ENCODE results near the gene CT45A3.

DNA sequence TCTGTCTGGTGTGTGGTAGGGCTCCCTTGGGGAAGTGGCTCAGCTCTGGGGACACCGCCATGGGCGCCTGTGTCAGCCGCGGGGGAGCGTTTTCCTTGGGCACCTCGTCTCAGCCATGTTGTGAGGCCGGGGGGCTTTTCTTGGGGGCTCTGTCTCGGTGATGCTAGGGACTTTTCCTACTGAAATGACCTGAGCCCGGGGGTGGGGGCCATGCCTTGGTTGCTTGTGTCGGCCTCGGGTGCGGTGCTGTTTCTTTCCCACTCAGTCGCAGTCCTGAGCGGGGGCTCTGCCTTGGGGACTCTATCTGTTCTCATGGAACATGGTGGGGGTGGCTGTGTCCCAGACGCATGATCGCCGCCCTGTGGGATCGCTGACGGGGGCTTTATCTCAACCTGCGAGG, 54.2 kb downstream of the CT45A3 start:
- TF ChIP-seq, protein P1, sequence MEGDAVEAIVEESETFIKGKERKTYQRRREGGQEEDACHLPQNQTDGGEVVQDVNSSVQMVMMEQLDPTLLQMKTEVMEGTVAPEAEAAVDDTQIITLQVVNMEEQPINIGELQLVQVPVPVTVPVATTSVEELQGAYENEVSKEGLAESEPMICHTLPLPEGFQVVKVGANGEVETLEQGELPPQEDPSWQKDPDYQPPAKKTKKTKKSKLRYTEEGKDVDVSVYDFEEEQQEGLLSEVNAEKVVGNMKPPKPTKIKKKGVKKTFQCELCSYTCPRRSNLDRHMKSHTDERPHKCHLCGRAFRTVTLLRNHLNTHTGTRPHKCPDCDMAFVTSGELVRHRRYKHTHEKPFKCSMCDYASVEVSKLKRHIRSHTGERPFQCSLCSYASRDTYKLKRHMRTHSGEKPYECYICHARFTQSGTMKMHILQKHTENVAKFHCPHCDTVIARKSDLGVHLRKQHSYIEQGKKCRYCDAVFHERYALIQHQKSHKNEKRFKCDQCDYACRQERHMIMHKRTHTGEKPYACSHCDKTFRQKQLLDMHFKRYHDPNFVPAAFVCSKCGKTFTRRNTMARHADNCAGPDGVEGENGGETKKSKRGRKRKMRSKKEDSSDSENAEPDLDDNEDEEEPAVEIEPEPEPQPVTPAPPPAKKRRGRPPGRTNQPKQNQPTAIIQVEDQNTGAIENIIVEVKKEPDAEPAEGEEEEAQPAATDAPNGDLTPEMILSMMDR (conservative IDR thresholded peaks at IDR 0.05; ENCODE audit: low read length): no peak
- no peak for TF ChIP-seq EZH2phosphoT487 (IDR thresholded peaks at IDR 0.05; ENCODE audit: borderline replicate concordance)
